HFFc6 (cell line): ENCODE measurements around the gene EEF1AKMT3. TPM values are rescaled to one million over a fixed set of nuclear protein-coding genes. Genes with fewer than 3 reads are reported as not detected.

Experiments used
- DNase-seq: peaks from one replicate; pipeline ENCODE4 v3.0.0-alpha.2; 2018
- H3K27ac Mint-ChIP-seq: 2 replicates; pipeline ENCODE4 v1.8.0; 2020; ENCODE audit warnings: mild to moderate bottlenecking, mixed read lengths
- H3K27me3 Mint-ChIP-seq: 2 replicates; pipeline ENCODE4 v1.8.0; 2021; ENCODE audit warnings: mild to moderate bottlenecking, moderate library complexity, mixed read lengths; ENCODE audit not compliant: insufficient read depth
- H3K36me3 Mint-ChIP-seq: 2 replicates; pipeline ENCODE4 v1.8.0; 2021; ENCODE audit warnings: low read depth, mixed read lengths
- H3K4me1 Mint-ChIP-seq: 2 replicates; pipeline ENCODE4 v1.8.0; 2020; ENCODE audit warnings: low read depth, mixed read lengths
- H3K4me3 Mint-ChIP-seq: 2 replicates; pipeline ENCODE4 v1.8.0; 2020; ENCODE audit warnings: mild to moderate bottlenecking, moderate library complexity, mixed read lengths
- H3K9me3 Mint-ChIP-seq: 2 replicates; pipeline ENCODE4 v1.8.0; 2020; ENCODE audit warnings: mild to moderate bottlenecking, mixed read lengths
- CTCF ChIP-seq: fragments of 200-600 bp; sonication (generic); IDR thresholded peaks from 2 replicates; pipeline ENCODE4 v1.5.0; 2021; ENCODE audit warnings: antibody characterized with exemption, mild to moderate bottlenecking
- total RNA-seq, 6 experiments: library from RNA; stranded (reverse); fragmentation: NEBNext Ultra II Directional; extraction: Animal tissue kit (Norgen Biotek cat#: 25700); gene quantifications; 2 replicates in 1 of 6; 3 replicates in 5 of 6; pipeline ENCODE4 v1.2.3, GENCODE V29; 2021

Gene EEF1AKMT3
- total RNA-seq, 6 experiments from 2014 or later, result 6.3 to 9.0 (median 7.8) TPM

- DNase-seq, result no peak
- peak overlapping the region; percentile 33; the same call in 1 of the 2 replicates for H3K4me3 Mint-ChIP-seq
- no peak overlapping the region; the same call in 1 of the 2 replicates for H3K27ac Mint-ChIP-seq
Observed at GRCh38 chr12:57724936-57725740, 47.3 kb upstream of the EEF1AKMT3 start.

GRCh38 chr12:57725851-57726150 is 46.6 kb upstream of the EEF1AKMT3 start:
- no peak for DNase-seq
- TF ChIP-seq CTCF, result no peak
- H3K9me3 Mint-ChIP-seq, result no peaks in the 10 kb centered on the region
- H3K27me3 Mint-ChIP-seq, result peaks cover 2% of the 10 kb centered on the region; the same call in 1 of the 2 replicates
- H3K27ac Mint-ChIP-seq, result peak overlapping the region; percentile 96
- peaks cover 6% of the 10 kb centered on the region; the same call in 1 of the 2 replicates for H3K36me3 Mint-ChIP-seq
- H3K4me3 Mint-ChIP-seq, result peak overlapping the region; percentile 94
- no peaks in the 10 kb centered on the region for H3K4me1 Mint-ChIP-seq

More at GRCh38 chr12:57724936-57725740, 47.3 kb upstream of the EEF1AKMT3 start:
- Mint-ChIP-seq H3K4me1 (no peaks in the 10 kb centered on the region), H3K9me3 (no peaks in the 10 kb centered on the region), H3K36me3 (peaks cover 6% of the 10 kb centered on the region; the same call in 1 of the 2 replicates), H3K27me3 (peaks cover 2% of the 10 kb centered on the region; the same call in 1 of the 2 replicates)
- TF ChIP-seq CTCF, result no peak

GRCh38 chr12:57726151-57726883 is 46.1 kb upstream of the EEF1AKMT3 start:
- Mint-ChIP-seq H3K27me3 (peaks cover 2% of the 10 kb centered on the region; the same call in 1 of the 2 replicates), H3K36me3 (peaks cover 6% of the 10 kb centered on the region; the same call in 1 of the 2 replicates), H3K9me3 (no peaks in the 10 kb centered on the region), H3K27ac (peak overlapping the region; percentile 96), H3K4me1 (no peaks in the 10 kb centered on the region), H3K4me3 (peak overlapping the region; percentile 94)
- TF ChIP-seq CTCF, result peak; percentile 90
- peak; percentile 84 for DNase-seq

- Mint-ChIP-seq H3K4me3 (peak overlapping the region; percentile 94), H3K27me3 (peaks cover 2% of the 10 kb centered on the region; the same call in 1 of the 2 replicates), H3K36me3 (peaks cover under 1% of the 10 kb centered on the region; the same call in 1 of the 2 replicates), H3K4me1 (no peaks in the 10 kb centered on the region), H3K27ac (peak overlapping the region; percentile 86), H3K9me3 (no peaks in the 10 kb centered on the region)
- TF ChIP-seq CTCF, result peak; percentile 58; the same call in 1 of the 2 replicates
- DNase-seq, result peak; percentile 48
Observed at GRCh38 chr12:57726884-57727757, 45.3 kb upstream of the EEF1AKMT3 start.
